Cardiac fibroblast (primary cell): ENCODE measurements around the gene GLT1D1.

ENCODE experiments used
- DNase-seq, 2 donors: peaks; one replicate each; pipeline versions ENCODE4 v3.0.0 to v3.0.0-alpha.2; 2010; ENCODE audit warnings: low read depth in 2 of 2
- H3K4me3 ChIP-seq, 2 donors: replicated peaks in 1 of 2; 1 replicate in 1 of 2; 2 replicates in 1 of 2; pipeline ENCODE4 v1.5.1; 2011; ENCODE audit warnings: low read depth in 2 of 2, low read length in 2 of 2, mild to moderate bottlenecking in 2 of 2, moderate library complexity in 1 of 2
- TF ChIP-seq, protein P1 (sequence below): IDR thresholded peaks from one replicate; pipeline ENCODE4 v1.5.1; 2011; ENCODE audit warnings: low read depth, mild to moderate bottlenecking, low read length, inconsistent platforms

The GLT1D1 gene

DNA sequence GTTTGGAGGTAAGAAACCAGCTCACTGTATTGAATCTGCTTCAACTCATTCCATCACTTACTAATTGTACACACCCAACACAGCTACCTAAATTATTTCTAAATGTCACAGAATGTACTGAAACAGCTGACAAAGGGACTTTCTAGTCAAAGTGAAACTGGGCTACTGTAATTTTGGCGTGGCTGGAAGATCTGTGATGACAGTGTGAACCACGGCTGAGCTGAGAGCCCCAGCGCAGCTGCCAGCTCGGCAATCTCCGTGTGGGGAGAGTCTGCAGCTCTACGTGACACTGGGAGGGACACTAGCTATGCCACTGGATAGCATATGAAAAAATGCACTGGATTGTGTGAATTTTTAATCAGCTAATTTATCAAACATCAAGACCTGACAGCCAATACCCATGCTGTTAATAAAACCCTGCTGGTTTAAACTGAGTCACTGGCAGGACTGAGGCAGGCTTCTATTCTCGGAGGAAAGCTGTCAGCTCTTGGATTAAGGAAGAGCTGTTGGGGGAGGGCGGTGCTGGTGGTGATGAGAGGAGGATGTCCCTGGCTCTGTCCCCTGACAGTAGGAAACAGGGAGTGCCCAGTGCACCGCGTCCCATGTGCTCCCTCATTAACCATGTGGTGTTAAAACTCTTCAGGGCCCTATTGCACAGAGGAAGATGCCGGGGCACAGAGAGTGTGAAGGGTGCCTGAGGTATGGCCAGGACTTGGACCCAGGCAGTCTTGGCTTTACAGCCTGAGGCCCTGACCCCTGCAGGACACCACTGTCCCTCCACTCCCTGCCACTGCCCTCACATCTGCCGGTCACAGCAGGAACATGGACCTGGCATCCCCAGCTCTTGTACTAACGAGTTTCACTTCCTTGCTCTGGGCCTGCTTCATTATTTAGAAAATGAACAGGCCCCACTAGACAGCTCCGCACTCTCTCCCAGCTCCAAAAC is 42.8 kb upstream of the GLT1D1 start:
- TF ChIP-seq, protein P1, sequence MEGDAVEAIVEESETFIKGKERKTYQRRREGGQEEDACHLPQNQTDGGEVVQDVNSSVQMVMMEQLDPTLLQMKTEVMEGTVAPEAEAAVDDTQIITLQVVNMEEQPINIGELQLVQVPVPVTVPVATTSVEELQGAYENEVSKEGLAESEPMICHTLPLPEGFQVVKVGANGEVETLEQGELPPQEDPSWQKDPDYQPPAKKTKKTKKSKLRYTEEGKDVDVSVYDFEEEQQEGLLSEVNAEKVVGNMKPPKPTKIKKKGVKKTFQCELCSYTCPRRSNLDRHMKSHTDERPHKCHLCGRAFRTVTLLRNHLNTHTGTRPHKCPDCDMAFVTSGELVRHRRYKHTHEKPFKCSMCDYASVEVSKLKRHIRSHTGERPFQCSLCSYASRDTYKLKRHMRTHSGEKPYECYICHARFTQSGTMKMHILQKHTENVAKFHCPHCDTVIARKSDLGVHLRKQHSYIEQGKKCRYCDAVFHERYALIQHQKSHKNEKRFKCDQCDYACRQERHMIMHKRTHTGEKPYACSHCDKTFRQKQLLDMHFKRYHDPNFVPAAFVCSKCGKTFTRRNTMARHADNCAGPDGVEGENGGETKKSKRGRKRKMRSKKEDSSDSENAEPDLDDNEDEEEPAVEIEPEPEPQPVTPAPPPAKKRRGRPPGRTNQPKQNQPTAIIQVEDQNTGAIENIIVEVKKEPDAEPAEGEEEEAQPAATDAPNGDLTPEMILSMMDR: no peak
- H3K4me3 ChIP-seq: no peak overlapping the region
- DNase-seq: peak in 1 of 2 donors; percentile 51

DNA sequence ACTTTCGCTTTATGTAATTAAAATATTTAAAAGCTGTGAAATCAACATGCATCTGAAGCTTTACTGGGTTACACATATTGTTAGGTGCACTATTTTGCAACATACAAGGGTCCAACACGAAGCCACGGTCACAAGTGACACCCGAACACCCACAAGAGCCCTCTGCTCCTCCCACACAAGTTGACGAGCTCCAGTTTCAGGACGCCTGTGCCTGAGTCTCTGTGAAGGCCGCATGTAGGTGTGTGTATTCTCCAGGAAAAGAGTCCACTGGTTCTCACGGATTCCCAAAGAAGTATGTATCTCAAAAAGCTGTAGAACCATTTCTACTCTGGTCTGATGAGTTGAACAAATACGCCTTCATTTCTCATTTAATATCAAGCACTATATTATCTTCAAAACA is 41.5 kb upstream of the GLT1D1 start:
- H3K4me3 ChIP-seq: no peak overlapping the region
- TF ChIP-seq, protein P1: no peak
- no peak for DNase-seq

DNA sequence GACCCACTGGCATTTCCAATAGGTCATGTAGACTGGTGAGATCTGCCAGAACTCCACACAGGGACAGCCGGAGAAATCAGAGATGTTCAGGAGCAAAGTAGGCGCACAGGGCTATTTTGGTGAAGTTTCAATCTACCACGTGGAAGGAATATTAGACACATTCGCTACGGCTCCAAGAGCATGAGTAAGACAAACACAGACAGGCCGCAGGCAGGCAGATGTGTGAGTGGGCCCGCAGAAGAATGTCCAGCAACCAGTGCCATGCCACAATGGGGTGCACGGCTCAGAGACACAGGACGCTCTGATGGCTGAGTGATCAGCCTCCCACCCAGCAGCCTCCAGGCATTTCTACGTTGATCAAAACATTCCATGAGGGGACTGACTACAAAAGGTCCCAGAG is 39.9 kb upstream of the GLT1D1 start:
- TF ChIP-seq, protein P1: no peak
- H3K4me3 ChIP-seq: no peak overlapping the region
- no peak for DNase-seq

DNA sequence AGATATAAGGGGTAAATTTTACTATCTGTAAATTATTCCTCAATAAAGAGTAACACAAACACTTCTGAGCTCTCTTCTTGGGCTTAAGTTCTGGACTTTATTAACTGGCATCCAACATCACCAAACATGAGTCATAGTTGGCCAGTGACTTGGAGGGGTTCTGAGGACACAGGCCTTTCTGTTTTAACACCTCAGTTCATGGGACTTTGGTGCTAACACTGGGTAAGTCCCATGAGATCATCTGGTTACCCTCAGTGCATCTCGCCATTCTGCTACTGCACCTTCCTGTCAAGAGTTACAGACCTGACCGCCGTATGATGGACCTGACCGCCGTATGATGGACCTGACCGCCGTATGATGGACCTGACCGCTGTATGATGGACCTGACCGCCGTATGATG is 39.4 kb upstream of the GLT1D1 start:
- H3K4me3 ChIP-seq: no peak overlapping the region
- DNase-seq: no peak
- TF ChIP-seq, protein P1: no peak

DNA sequence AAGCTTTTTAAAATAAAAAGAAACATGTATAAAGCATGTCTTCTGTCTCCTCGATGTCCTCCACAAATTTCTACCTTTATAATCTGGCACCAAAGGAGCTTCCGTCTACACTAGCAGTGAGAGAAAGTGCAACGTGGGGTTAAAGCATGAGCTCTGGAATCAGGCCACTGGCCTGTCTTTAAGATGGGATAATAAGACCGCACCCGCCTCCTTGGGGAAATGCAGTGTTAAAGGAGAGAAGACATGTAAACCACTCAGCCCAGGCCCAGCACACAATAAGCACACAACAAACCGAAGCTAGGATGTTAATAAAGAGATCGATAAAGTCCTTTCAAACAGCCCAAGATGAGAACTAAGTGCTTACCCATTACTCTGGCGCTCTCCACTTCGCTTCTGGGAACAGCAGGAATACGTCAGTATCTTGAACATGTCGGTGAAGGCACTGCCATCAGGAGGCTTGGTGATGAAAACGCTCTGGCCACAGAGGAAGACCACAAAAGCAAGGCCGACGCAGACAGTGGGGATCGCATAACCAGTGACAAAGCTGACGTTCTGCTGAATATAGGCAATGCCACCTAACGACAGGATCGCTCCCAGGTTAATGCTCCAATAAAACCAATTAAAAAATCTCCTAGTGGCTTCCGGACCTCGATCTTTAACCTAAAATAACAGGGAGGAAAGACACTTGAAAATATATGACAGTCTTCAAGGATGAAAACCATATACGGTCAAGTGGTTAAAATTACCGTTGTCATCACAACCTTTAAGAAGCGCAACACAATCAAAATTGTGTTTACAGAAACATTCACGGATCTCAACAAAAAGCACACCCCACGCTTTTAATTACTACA is 38.6 kb upstream of the GLT1D1 start:
- no peak for DNase-seq
- H3K4me3 ChIP-seq: no peak overlapping the region
- TF ChIP-seq, protein P1: no peak

DNA sequence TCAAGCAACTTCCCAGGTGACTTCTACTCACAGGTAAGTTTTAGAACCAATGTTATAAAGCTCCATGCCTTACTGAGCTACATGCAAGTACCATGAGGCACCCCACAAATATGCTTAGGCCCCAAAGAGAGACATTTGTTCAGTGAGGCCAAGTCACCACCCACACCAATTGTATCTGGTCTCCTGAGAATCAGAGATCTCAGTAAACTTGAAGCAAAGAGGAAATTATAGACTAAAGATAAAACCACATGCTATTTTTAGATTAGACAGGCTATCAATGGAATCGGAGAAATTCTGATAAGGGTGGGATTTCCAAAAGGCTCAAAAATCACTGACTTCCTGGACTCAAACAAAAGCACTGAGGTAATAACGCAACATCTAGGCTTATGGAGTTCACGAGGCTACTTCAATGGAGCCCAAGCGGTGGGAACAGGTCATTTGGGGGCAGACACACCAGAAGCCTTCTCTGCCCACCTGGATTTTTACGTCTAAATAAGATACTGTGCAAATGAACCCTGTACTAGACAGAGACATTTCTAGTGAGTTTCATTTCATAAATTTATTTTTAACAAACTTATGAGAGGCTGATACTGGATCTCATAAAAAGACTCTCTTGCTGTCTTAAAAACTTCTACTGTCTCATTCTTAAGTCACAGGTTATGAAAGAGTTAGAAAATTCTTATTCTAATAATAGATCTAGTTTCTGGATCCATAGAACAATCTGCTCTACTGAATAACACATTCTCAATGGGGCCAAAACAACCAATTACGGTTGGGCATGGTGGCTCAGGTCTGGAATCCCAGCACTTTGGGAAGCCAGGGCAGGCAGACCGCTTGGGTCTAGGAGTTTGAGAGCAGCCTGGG is 37.3 kb upstream of the GLT1D1 start:
- TF ChIP-seq, protein P1: no peak
- no peak overlapping the region for H3K4me3 ChIP-seq
- DNase-seq: no peak
